PFSK-1 (cell line): Measurements from ENCODE around the gene RDH5.

ENCODE experiments used
- POLR2AphosphoS5 ChIP-seq: IDR thresholded peaks from 2 replicates; pipeline ENCODE4 v1.6.1; 2012; ENCODE audit warnings: low read depth, mild to moderate bottlenecking, control low read depth, low read length, moderate library complexity
- REST ChIP-seq, 2 experiments: IDR thresholded peaks; 2 replicates each; pipeline versions ENCODE4 v1.6.1 to v1.8.0; 2011 to 2012; ENCODE audit warnings: low read depth in 2 of 2, low read length in 2 of 2, control low read depth in 1 of 2, inconsistent platforms in 1 of 2, mild to moderate bottlenecking in 1 of 2, moderate library complexity in 1 of 2; ENCODE audit not compliant: insufficient read depth in 1 of 2
- SIN3A ChIP-seq: IDR thresholded peaks from 2 replicates; pipeline ENCODE4 v1.6.1; 2012; ENCODE audit warnings: mild to moderate bottlenecking, low read length, moderate library complexity, borderline replicate concordance; ENCODE audit not compliant: insufficient read depth
- TAF1 ChIP-seq: IDR thresholded peaks from 2 replicates; pipeline ENCODE4 v1.6.1; 2012; ENCODE audit warnings: low read length, control low read depth, borderline replicate concordance; ENCODE audit not compliant: insufficient read depth

GRCh38 chr12:55743406-55744339 lies 23.5 kb downstream of the RDH5 start:
- TF ChIP-seq TAF1 (0 out of 2 replicates have a peak, but pooled peaks have one; percentile 23), REST (IDR thresholded peaks at IDR 0.05; ENCODE audit: insufficient read depth in 1 of 2, low read depth in 2 of 2, low read length in 2 of 2) (0 out of 4 replicates have a peak, but pooled peaks of 1 of the 2 experiments have one; percentile 31), POLR2AphosphoS5 (no peak), SIN3A (peak; percentile 24; the same call in 1 of the 2 replicates)
